A549 treated with CORT108297 at 1 μM for 4 hours (cell line): ENCODE results near the gene UGDH. TPM values are rescaled to one million over a fixed set of nuclear protein-coding genes. Genes with fewer than 3 reads are reported as not detected.

Experiments
- total RNA-seq: library from RNA; stranded (reverse); fragments of 200-300 nt; extraction: Qiagen RNA extraction; gene quantifications from 5 replicates; pipeline ENCODE4 v1.2.3, GENCODE V29; 2022

Gene UGDH
- 230 to 378 TPM (median 256 TPM) in 5 replicates for total RNA-seq

GRCh38 chr4:39527296-39528060 lies at the start of gene UGDH:
Gene UGDH, minus strand, starts transcription at chr4:39527439. Its CDS starts 5,927 bp downstream, at chr4:39521512.

DNA sequence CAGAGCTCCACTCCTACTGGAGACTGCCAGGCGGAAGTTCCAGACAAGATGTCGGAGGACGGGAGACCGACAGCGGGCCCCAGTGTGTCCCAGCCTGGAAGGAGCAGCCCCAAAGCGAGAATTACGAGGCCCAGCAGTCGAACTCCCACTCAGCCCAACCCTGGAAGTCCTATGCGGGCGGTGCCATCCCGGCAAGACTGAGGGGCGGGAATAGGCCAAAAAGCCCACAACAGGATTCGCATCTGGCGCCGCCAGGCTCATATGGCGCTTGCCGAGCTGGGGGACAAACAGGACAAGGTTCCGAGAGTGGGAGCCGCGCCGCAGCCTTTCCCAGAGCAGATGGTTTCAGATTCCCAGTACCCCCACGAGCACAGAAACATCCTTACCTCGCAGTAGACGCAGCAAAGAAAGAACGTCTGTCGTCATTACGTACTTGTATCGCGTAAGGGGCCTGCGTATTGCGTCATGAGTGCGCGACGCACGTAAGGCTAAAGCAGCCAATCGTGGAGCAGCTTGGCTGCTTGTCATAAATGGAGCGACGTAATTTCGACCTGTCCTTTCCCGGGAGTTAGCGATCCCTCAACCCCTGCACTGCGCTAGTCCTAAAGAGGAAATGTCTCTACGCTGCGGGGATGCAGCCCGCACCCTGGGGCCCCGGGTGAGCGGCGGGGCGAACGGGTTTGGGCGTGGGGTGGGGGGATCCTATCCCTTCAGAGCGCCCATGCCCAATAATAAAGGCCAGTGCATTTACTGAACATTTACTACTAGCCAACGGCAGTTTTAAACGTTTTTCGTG lies 68.5 kb downstream of the UGDH start, which contains the start of the genes LIAS and RPL9:
LIAS (plus strand) TSS at position 552 of the 796 bp plus-strand sequence; CDS start at position 614, 62 bp downstream.
RPL9 (minus strand) TSS at position 418 of the 796 bp plus-strand sequence. CDS start 483 bp downstream, outside the sequence.

Other genes with a start within 250 kb of the UGDH start
- gene RFC1, start 161.1 kb downstream of the UGDH start, total RNA-seq, result 16.3 to 26.6 TPM (median 18.4 TPM) in 5 replicates
- gene KLB, start 120.5 kb downstream of the UGDH start, total RNA-seq, result 0.07 to 0.11 TPM (median 0.08 TPM) in 5 replicates
- 816 to 1,627 TPM (median 858 TPM) in 5 replicates for gene RPL9, start 68.5 kb downstream of the UGDH start, total RNA-seq
- 10.0 to 13.3 TPM (median 11.0 TPM) in 5 replicates for gene LIAS, start 68.4 kb downstream of the UGDH start, total RNA-seq
- gene SMIM14, start 111.4 kb upstream of the UGDH start, total RNA-seq, result 13.4 to 20.6 TPM (median 19.8 TPM) in 5 replicates
- 59.0 to 79.4 TPM (median 75.2 TPM) in 5 replicates for gene UBE2K, start 170.7 kb upstream of the UGDH start, total RNA-seq